KBM-7 (cell line): ENCODE data around the gene ATP1B3.

Experiments
- DNase-seq: peaks from one replicate; pipeline ENCODE4 v3.0.0-alpha.2; 2015
- in situ Hi-C: fragments of 300-500 bp; cut with MboI; formaldehyde crosslinking; loops from 2 replicates; pipeline ENCODE4 v1.14.3; 2020; ENCODE audit warnings: low sequenced_read_pairs, low pct_unique_long_range_greater_than_20kb, mixed read lengths

Gene ATP1B3

DNA sequence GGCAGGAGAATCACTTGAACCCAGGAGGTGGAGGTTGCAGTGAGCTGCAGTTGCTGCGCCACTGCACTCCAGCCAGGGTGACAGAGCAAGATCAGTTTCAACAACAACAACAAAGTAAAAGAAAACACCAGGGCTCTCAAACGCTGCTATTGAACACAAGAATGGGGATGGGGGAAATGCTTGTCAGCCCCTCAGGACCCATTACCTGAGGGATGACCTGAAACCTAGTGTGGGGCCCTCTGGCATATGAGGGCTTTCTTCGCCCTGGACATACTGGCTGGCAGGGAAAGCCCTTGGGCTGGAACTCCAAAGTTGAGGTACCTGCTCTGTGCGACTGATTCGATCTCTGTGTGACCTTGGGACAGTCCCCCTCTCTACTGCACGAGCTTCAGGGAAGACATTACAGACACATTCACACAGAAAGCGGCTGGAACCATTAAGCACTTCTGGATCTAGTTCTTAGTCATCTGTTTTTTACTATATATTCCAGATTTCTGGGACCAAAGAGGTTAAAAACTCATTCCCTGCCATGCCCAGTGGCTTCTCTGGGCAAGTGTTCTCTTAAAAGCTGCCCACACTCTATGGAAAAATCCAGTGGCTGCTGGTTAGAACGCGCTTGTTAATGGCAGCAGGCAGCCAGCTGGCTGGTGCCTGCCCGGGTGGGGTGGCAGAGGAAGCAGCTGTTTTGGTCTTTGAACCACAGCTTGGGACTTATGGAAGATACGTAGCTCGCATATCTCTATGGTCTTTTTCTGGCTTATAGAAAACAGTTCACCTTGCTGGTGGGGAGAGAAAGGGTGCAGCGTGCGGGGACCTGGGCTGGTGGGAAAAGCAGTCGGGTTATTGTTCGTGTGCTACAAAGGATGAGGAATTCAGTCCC is 57.2 kb downstream of the ATP1B3 start:
- peak; percentile 38 for DNase-seq
- in situ Hi-C loops: no loop called here

DNA sequence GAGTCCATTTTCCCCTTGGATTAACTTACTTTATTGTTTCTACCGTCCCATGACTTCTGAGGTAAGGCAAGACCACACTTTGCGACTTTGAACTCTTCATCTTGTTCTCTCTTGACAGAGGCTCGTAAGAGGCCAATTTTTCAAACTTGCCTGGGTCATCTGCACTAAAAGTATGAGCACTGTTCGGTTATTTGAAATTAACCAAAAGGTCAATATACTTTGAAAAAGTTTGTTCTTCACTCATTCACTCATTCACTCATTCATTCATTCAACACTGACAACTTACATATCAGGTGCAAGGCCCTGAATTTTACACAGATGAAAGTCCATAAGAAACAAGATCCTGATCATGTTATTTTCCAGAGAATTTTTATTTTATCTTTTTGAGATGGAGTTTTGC is 57.9 kb downstream of the ATP1B3 start:
- DNase-seq: no peak
- in situ Hi-C loops: no loop called here

DNA sequence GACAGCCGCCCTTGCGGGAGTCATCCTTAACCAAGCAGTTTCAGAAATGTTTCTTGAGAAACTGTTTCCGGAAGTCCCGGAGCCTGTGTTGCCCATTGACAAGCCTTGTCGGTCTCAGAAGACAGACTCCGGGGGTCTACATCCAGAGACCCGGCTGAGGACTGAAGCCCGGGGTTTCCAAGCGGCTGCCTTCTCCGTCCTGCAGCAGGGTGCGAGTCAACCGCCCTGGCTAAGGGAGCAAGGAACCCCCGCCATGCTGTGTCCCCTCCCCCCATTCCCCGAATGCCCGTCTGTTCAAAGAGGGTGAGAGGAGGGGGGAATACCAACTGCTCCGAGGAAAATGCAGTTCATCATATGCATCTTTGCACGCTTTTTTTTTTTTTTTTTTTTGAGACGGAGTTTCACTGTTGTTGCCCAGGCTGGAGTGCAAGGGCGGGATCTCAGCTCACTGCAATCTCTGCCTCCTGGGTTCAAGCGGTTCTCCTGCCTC is 61.6 kb downstream of the ATP1B3 start:
- no peak for DNase-seq
- in situ Hi-C loops: no loop called here

DNA sequence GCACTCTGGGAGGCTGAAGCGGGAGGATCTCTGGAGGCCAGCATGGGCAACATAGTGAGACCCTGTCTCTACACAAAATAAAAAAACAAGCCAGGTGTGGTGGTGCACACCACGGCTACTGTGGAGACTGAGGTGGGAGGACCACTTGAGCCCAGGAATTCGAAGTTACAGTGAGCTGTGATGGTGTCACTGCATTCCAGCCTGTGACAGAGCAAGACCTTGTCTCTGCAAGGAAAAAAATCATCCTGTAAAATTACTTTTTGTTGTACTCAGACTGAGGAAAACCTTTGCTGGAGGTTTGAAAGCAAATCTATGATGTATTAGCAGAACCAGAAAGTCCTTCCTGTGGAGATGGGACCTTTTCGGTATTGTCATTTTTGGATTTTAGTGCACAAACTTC is 63.3 kb downstream of the ATP1B3 start:
- in situ Hi-C loops: no loop called here
- DNase-seq: no peak

DNA sequence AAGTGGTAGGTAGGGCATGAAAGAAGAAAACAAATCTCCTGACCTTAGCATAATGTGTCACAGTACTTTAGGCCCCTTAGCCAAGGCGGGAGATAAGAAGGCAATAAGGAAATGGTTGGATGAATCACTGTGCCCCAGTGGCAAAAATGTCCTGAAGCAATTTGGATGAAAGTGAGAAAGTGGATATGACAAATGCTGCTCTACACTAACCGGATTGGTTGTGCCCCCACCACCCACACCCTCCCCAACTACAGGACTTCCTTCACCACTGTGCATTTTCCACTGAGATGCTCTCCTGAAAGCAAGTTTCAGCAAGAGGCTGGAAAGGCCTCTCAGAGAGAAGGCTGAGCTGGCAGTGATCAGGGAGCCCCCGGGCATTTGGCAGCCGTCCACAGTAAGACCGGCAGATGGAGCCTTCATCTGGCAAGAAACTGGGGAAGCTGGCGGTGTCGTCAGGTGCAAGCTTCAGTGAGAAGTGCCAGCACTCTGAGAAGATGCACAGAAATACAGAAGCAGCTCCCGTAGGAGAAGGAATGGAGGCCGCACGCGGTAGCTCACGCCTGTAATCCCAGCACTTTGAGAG is 63.8 kb downstream of the ATP1B3 start:
- in situ Hi-C loops: no loop called here
- peak; percentile 75 for DNase-seq

DNA sequence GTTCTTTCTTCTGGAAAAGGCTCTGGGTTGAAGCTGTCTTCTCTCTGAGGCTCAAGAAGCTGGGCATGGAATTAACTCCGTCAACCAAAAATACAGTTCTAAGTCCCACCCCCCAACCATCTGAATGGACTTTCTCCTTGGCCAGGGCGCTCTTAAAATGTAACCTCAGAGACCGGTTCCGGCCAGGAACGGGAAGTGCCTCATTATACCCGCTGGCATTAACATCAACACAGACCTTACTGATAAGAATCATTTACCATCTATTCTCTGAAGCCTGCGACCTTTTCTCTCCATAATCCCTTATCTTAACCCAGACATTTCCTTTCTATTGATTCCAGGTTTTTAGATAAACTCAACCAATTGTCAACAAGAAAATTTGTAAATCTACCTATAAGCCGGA is 64.7 kb downstream of the ATP1B3 start:
- in situ Hi-C loops: no loop called here
- DNase-seq: peak; percentile 92

DNA sequence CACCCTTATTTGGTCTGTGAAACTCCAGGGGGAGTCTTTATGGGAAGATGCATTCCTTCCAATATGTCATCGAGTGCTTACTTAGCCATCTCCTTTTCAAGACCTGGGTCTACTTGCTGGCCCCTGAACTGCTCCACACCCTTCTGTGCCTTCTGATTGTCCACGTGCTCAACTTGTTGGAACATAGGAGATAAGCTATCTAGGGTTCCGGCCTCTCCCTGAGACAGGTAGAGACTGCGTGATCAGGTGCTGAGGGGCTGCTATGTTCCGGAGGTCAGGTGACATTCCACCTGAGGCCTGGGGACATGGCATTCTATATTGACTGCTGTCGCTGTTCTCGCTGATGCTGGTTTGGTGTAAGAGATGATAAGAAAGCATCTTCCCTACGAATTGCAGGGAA is 65.6 kb downstream of the ATP1B3 start:
- DNase-seq: no peak
- in situ Hi-C loops: no loop called here

DNA sequence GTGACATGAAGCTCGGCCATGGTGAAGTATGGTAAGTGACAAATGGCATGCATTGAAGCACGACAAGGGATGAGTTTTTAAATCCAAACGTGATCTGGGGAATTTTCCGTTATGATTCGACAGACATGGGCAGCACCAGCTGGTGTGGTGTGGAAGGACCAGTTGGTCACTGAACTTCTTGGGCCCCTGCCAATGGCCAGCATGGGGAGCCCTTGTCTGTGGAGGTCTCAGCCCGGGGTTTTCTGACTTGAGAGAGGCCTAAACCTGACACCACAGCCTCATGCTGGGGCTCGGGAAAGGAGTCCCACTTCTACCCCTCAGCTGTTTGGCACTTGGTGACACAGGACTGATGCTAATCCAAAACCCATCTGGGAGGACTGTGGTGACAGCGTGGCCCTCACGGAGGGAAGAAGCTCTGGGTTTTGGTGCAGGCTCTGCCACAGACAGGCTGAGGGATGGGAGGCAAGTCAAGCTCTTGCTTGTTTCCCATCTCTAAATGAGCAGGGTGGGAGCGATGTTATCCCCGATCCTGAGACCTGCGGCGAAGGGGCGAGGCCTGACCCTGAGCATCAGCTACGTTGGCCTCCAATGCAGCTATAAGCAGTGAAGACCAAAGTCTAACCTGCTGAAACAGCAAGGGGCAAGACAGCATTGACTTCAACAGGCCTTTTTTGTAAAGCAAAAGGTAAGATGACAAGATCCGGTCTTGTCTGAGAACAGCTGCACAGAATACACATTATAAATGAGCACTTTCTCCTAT is 69.5 kb downstream of the ATP1B3 start:
- DNase-seq: no peak
- in situ Hi-C loops: no loop called here

DNA sequence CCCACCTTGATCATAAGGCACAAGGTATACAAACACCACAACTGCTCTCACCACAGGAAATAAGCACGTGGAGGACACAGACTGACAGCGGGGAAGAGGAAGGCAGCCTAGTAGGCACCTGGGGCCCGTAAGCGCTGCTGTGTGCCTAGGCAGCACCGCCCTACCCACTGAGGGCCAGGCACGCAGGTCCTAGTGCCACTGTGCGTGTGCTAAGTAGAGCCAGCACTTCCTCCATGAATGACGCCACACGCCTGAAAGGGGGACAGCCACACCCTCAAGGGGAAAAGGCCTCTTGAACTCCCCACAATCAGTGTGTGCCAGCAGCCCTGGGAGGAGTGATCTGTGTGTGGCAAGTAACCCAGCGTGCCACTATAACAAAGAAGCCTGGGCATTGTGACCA is 73.0 kb downstream of the ATP1B3 start:
- in situ Hi-C loops: no loop called here
- DNase-seq: no peak

DNA sequence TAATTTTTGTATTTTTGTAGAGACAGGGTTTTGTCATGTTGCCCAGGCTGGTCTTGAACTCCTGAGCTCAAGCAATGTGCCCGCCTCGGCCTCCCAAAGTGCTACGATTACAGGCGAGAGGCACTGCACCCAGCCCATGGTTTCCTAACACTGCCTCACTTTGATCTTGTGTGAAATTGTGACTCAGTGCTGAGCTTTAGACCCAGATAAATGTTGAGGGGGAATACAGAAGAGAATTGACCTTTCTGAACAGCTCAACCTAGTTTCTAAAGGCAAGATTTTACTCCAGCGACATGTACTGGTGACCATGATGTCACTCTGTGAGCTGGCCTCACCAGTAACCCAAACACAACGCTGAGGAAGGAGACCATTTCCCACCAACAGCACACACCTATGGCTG is 73.5 kb downstream of the ATP1B3 start:
- no peak for DNase-seq
- in situ Hi-C loops: no loop called here

DNA sequence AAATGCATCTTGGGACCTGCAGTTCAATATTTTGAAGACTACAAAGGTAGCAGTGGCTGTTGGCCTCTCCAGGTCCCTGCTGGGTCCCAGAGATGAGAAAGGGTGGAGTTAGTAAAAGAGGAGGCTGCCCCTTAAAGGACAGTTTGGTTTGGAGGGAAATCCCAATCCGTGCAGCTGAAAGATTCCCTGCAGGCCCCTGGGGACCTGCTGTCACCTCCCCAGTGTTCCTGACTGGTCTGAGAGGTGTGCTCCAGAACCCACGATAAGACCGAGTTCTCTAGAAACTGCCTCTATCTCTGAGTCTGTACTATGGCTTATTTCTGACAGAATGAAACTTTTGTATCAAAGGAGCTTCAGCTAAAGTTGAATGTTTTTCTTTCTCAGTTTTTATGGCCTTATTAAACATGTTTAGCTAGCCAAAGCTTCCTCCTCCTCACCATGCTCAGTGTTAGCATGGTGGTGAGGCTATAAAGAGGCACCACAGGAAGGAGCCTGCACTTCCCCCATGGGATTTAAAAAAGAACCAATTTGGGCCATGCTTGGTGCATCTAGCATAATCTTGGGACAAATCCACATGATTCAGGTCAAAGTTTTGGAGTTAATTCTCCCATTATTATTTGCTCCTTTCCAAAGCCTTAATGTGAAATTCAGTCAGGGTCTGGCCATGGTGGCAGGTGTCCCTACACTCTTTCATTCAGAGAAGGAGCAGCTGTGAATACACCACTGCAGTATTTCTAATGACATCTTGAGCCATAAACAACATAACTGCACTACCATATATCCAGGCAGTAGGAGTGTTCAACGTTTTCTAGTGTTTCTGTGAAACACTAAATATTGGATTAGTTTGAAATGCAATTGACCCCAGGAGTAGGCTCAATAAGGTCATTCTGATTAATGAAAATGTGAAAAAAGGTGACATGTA is 74.4 kb downstream of the ATP1B3 start:
- peak; percentile 47 for DNase-seq
- in situ Hi-C loops: no loop called here

DNA sequence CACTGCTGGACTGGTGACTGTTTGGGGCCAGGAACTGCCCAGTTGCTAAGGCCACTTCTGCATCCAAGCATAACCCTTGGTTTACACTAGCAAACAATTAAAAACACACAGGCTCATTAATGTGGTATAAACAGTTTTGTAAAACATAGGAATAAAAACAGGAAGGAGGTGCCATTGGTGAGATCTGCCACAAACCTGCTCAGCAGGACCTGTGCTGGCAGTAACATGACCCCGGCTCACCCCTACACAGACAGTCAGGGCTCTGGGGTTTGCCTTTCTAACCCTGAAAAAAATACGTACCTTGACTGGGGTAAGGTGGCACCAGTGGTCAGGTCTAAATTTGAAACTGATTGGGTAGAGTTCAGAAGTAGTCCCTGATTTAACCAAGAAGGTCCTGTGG is 76.2 kb downstream of the ATP1B3 start:
- in situ Hi-C loops: no loop called here

DNA sequence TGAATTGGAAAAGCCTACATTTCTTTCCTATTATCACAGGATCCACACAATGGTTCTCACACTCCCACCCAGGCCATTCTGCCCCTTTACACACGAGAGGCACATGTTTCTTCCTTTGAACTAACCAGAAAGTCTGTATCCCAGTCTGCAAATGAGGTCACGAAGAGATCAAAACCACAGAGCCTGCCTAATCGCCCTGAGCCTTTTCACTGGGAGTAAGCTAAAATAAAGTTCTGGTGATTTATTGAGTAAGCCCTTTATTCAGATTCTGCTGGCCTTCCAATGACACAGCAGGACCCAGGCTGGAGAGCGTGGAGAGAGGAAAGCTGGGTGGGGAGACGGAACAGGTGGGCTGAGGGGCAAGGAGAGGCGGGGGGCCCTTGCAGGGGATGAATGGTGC is 78.7 kb downstream of the ATP1B3 start:
- in situ Hi-C loops: no loop called here
- DNase-seq: no peak

More for the DNA sequence above, 76.2 kb downstream of the ATP1B3 start:
- DNase-seq: no peak

DNA sequence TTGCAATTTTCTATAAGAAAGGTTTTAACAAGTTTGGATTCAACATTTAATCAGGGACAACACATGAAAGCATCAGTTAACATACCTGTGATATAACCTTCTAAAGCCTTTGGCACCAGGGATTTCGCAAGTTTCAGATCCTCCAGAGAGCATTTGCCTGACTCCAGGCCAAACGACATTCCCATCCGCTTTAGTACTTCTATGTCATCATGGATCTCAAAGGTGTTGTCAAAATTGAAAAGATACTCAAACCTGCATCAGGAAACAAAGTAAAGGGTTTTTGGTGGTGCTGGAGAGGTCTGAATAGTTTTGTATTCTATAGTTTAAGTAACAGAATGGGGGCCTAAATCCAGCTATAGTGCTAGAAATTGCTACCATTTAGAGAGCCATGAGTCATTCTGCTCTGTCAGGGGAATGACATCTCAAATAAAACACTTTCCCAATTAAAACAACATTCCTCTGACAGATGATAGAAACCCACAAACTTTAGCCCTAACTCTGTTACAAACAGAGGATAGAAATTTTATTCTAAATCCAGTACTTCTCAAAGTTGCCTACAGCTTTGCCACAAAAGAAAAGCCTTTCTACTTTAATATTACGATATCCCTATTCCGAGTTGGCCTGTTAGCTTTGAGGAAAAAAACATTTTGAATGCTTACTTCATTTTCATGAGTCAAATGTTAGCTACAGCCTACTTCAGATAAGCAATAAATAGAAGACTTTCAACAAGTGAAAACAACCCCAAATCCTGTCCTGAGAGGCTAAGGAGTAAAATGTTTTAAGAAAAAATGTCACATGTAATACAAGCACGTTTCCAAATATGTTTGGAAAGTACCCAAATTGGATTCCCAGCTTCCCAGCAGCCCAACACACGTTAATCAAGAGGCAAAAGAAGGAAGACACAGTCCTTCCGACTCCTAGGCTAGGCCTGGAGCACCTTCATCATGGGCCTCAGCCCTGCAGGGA is 83.4 kb downstream of the ATP1B3 start:
- in situ Hi-C loops: no loop called here
- DNase-seq: no peak

DNA sequence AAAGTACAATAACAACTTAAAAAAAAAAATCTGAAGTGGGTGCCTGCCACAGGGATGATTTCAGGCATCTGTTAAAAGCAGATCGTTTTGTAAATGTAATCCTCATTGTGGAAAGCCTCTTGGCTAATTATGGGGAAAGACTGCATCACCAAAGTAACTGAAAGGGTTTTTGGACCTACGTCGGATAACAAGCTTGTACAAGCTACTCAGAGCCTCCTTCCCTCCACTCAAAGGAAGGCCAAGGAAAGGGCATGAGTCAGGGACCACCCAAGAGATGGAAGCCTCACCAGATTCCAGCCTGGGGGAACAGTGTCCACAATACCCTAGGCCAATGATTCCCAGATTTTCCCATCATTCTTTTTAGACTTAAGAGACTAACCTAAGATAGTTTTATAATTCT is 84.3 kb downstream of the ATP1B3 start:
- DNase-seq: no peak
- in situ Hi-C loops: no loop called here

DNA sequence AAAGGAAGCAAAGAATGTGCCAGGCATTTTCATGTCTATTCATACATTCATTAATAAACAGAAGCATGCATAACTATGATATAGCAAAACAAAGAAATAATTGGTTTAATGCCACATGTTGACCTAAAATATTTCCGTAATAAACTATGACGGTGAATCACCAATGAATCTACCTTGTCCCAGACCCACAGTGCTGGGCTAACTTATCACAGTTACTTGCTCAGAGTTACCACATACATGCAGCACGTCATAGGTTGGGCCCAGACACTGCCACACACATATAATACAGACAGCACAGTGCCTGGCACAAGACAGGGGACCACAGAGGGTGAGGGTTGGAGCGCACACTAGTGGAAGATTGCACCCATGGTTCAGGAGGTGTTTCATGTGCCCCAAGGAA is 86.9 kb downstream of the ATP1B3 start:
- DNase-seq: no peak

DNA sequence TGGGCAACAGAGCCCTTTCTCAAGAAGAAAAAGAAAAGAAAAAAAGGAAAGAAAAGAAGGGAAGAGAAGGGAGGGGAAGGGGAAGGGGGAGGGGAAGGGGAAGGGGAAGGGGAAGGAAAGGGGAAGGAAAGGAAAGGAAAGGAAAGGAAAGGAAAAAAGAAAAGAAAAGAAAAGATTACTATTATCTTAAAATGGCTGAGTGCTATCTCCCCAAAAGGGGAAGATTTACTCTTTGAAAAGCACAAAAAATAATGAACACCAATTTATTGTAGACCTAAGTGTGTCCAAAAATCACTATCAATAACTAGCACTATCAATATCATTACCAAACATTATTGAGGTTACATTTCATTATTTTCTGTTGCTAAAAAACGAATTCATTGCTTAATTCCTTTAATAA is 89.0 kb downstream of the ATP1B3 start:
- in situ Hi-C loops: no loop called here
- no peak for DNase-seq

More for the DNA sequence above, 86.9 kb downstream of the ATP1B3 start:
- in situ Hi-C loops: no loop called here

DNA sequence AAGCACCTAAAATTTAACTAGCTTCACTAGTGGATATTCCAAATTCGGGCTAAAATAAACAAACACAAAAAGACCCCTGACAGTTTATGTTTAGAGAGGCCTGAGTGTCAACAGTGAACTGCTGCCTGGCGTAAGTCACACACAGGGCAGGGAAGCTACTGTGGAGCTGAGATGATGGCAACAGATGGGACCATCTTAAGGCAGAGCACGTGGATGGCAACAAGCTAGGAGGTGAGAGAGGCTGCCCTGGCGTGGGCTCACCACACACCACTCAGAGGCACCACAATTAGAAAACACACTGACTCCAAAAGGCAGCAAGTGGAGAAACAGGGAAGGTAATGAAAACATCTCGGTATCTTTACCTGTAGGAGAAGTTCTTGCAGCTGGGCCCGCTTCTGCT is 93.3 kb downstream of the ATP1B3 start:
- DNase-seq: no peak
- in situ Hi-C loops: no loop called here
